Measurements from ENCODE around the gene GLYR1. TPM values are rescaled to one million over a fixed set of nuclear protein-coding genes. Genes with fewer than 3 reads are reported as not detected.

The GLYR1 gene
- total RNA-seq, 1 experiment from 2014 or later: 45.8 TPM

DNA sequence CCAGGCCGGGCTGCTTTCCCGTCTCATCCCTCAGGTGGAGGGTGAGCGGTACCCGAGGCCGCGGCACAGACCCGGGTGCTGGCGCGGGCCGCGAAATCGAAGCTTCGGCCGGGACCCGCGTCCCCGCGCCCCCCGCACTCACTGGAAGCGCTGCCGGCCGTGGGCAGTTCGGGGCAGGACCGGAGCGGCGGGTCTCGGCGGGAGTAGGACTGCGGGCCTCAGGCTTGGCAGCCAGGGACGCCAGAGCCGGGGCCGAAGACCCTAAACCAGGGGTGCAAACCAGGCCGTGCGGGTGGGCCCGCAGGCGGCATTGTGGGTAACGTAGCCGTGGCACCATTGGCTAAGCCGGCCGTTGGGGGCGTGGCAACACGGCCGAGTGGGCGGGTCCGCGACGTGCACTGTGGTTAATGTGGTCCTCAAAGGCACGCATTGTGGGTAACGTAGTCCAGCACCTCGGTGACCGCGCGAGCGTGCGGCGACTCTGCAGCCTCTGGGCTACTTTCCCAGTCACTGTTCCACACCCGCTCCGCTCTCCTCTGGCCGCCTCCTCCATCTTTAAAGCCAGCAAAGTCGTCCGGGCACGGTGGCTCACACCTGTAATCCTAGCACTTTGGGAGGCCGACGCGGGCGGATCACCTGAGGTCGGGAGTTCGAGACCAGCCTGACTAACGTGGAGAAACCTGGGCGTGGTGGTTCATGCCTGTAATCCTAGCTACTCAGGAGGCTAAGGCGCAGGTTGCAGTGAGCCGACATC, 80.0 kb downstream of the GLYR1 start, which contains the start of gene ZNF500:
ZNF500 (minus strand) TSS at position 288 of the 754 bp plus-strand sequence. CDS start 1,184 bp downstream, outside the sequence.
- DNase-seq (ENCODE audit: low read depth): peak; percentile 95

DNA sequence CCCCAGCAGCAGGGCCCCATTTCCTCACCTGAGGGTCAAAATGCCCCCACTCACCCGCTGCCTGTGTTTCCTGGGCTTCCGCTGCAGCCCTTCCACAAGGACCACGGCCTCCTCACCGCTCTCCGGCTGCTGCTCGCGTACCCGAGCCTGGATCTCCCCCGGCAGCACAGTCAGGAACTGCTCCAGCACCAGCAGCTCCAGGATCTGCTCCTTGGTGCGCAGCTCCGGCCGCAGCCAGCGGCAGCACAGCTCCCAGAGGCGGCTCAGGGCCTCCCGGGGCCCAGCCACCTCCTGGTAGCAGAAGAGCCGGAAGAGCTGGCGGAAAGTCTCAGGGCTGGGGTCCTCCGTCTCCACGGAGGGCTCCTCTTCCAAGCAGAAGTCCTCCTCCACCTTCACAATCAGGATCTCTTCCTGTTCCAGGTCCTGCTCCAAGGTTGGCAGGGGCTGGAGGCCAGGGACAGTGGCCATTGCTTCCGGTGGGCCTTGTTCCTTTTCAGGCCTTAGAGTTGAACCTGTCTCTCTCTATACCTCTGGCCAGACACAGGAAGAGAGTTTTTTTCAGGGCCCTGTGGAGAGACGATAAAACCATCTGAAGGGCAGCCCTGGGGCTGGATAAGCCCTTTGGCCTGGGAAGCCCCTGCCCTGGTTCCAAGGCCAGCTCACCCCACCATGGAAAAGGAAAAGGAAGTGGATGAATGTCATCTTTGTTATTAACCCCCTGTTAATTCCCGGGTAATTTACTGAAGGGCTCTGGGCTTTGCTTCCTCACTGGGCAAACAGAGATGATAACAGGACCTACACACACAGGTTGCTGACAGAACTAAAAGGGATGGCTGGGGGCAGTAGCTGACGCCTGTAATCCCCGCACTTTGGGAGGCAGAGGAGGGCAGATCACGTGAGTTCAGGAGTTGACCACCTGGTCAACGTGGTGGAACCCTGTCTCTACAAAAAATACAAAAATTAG, 81.3 kb downstream of the GLYR1 start:
- DNase-seq (ENCODE audit: low read depth): no peak

- DNase-seq (ENCODE audit: low read depth): no peak
These were observed 83.3 kb downstream of the GLYR1 start for GRCh38 chr16:4763791-4764190.

GRCh38 chr16:4762205-4762604, 84.9 kb downstream of the GLYR1 start:
- DNase-seq (ENCODE audit: low read depth): no peak

- DNase-seq (ENCODE audit: low read depth): no peak
These were observed 86.7 kb downstream of the GLYR1 start for GRCh38 chr16:4760221-4760910.

GRCh38 chr16:4755687-4756086, 91.4 kb downstream of the GLYR1 start:
- DNase-seq (ENCODE audit: low read depth): no peak

- no peak for DNase-seq (ENCODE audit: low read depth)
These were observed 92.2 kb downstream of the GLYR1 start for GRCh38 chr16:4754865-4755264.

DNA sequence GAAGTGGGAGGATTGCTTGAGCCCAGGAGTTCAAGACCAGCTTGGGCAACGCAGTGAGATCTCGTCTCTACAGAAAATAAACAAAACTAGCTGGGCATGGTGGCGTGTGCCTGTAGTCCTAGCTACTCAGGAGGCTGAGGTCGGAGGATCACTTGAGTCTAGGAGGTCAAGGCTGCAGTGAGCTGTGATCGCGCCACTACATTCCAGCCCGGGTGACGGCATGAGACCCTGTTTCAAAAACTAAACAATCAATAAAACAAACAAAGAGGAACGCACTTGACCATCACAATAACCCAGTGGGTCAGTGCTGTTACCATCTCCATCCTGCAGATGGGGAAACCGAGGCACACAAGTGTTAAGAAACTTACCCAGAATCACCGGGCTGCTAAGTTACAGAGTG, 93.9 kb downstream of the GLYR1 start:
- no peak for DNase-seq (ENCODE audit: low read depth)

Small RNAs within 50 kb of the gene (small RNA-seq; reads per million reads assigned to genes)
- not detected for gene RF00017

Other genes with a start within 250 kb of the GLYR1 start
- gene UBALD1, start 232.4 kb downstream of the GLYR1 start, total RNA-seq (2014; rRNA removed; shearing (Covaris generic)): 30.4 and 44.2 TPM in 2 replicates
- gene MGRN1, start 222.5 kb downstream of the GLYR1 start, total RNA-seq (2014; rRNA removed; shearing (Covaris generic)): 13.3 and 24.0 TPM in 2 replicates
- gene NUDT16L1, start 153.7 kb downstream of the GLYR1 start, total RNA-seq (2014; rRNA removed; shearing (Covaris generic)): 23.5 and 27.3 TPM in 2 replicates
- 19.7 and 24.8 TPM in 2 replicates for gene ANKS3, start 113.0 kb downstream of the GLYR1 start, total RNA-seq (2014; rRNA removed; shearing (Covaris generic))
- gene DNAAF8, start 112.8 kb downstream of the GLYR1 start, total RNA-seq (2014; rRNA removed; shearing (Covaris generic)): 2.5 TPM in 1 of 2 replicates, not detected in the other
- gene ZNF500, start 80.1 kb downstream of the GLYR1 start, total RNA-seq (2014; rRNA removed; shearing (Covaris generic)): 8.5 and 10.6 TPM in 2 replicates
- not detected in 2 replicates for gene SEPTIN12, start 58.9 kb downstream of the GLYR1 start, total RNA-seq (2014; rRNA removed; shearing (Covaris generic))
- not detected in 2 replicates for gene SMIM22, start 51.9 kb downstream of the GLYR1 start, total RNA-seq (2014; rRNA removed; shearing (Covaris generic))
- gene ROGDI, start 44.7 kb downstream of the GLYR1 start, total RNA-seq (2014; rRNA removed; shearing (Covaris generic)): 5.7 and 7.6 TPM in 2 replicates
- 28.4 and 36.2 TPM in 2 replicates for gene UBN1, start 193 bp upstream of the GLYR1 start, total RNA-seq (2014; rRNA removed; shearing (Covaris generic))
- 0.13 and 0.24 TPM in 2 replicates for gene PPL, start 89.9 kb upstream of the GLYR1 start, total RNA-seq (2014; rRNA removed; shearing (Covaris generic))
- 0.03 TPM in 1 of 2 replicates, not detected in the other for gene SEC14L5, start 111.0 kb upstream of the GLYR1 start, total RNA-seq (2014; rRNA removed; shearing (Covaris generic))
- 26.2 and 30.6 TPM in 2 replicates for gene NAGPA, start 186.6 kb upstream of the GLYR1 start, total RNA-seq (2014; rRNA removed; shearing (Covaris generic))
- 0.13 and 0.23 TPM in 2 replicates for gene C16orf89, start 218.7 kb upstream of the GLYR1 start, total RNA-seq (2014; rRNA removed; shearing (Covaris generic))
- gene ALG1, start 224.6 kb upstream of the GLYR1 start, total RNA-seq (2014; rRNA removed; shearing (Covaris generic)): 42.9 and 52.1 TPM in 2 replicates